GM21737 (cell line): ENCODE data around the gene LRRC28.
"Not testable (repeated sequence)": the region's sequence is repeated elsewhere in the genome, so short reads cannot be mapped to it uniquely, and the experiment has no call there.

ENCODE experiments used
- ATAC-seq: cut with Tn5 transposase; IDR thresholded peaks from one replicate; pipeline ENCODE4 v1.9.1; 2021; ENCODE audit warnings: mild to moderate bottlenecking, moderate library complexity; ENCODE audit not compliant: unreplicated experiment

The LRRC28 gene

GRCh38 chr15:99250857-99251841 lies at the start of gene LRRC28:
Gene LRRC28, plus strand, starts transcription at chr15:99251481. Its CDS starts 4,477 bp downstream, at chr15:99255958.
- ATAC-seq: peak; percentile 91

- ATAC-seq: no peak
Observed at GRCh38 chr15:99202176-99202552, 49.1 kb upstream of the LRRC28 start.

- no peak for ATAC-seq
Observed at GRCh38 chr15:99207672-99208071, 43.6 kb upstream of the LRRC28 start.

GRCh38 chr15:99209326-99209725 lies 42.0 kb upstream of the LRRC28 start:
- no peak for ATAC-seq

- no peak for ATAC-seq
Observed at GRCh38 chr15:99210334-99210733, 40.9 kb upstream of the LRRC28 start.

- ATAC-seq: no peak
Observed at GRCh38 chr15:99211926-99212325, 39.4 kb upstream of the LRRC28 start.

- ATAC-seq: no peak
Observed at GRCh38 chr15:99212406-99212805, 38.9 kb upstream of the LRRC28 start.

- no peak for ATAC-seq
Observed at GRCh38 chr15:99213187-99213811, 38.0 kb upstream of the LRRC28 start.

GRCh38 chr15:99224372-99225214 lies 26.7 kb upstream of the LRRC28 start:
- no peak for ATAC-seq

- no peak for ATAC-seq
Observed at GRCh38 chr15:99226802-99227201, 24.5 kb upstream of the LRRC28 start.

GRCh38 chr15:99228120-99228770 lies 23.0 kb upstream of the LRRC28 start:
- ATAC-seq: no peak

GRCh38 chr15:99230867-99231266 lies 20.4 kb upstream of the LRRC28 start:
- ATAC-seq: no peak

- ATAC-seq: no peak
Observed at GRCh38 chr15:99232740-99233139, 18.5 kb upstream of the LRRC28 start.

- ATAC-seq: not testable (repeated sequence)
Observed at GRCh38 chr15:99234160-99234559, 17.1 kb upstream of the LRRC28 start.

- ATAC-seq: no peak
Observed at GRCh38 chr15:99238849-99239248, 12.4 kb upstream of the LRRC28 start.

GRCh38 chr15:99239545-99240198 lies 11.6 kb upstream of the LRRC28 start:
- peak; percentile 77 for ATAC-seq

- no peak for ATAC-seq
Observed at GRCh38 chr15:99241752-99242151, 9.5 kb upstream of the LRRC28 start.

GRCh38 chr15:99244306-99244705 lies 7.0 kb upstream of the LRRC28 start:
- no peak for ATAC-seq

GRCh38 chr15:99247062-99247461 lies 4.2 kb upstream of the LRRC28 start:
- no peak for ATAC-seq
